PFSK-1 (cell line): ENCODE results near the gene KIF20A.

ENCODE experiments used
- FOXP2 ChIP-seq: optimal IDR thresholded peaks from 2 replicates; pipeline ENCODE3; 2011; ENCODE audit warnings: borderline replicate concordance, control low read depth, inconsistent platforms; ENCODE audit not compliant: insufficient read depth; ENCODE audit errors: extremely low read length, extremely low read depth
- POLR2AphosphoS5 ChIP-seq: IDR thresholded peaks from 2 replicates; pipeline ENCODE4 v1.6.1; 2012; ENCODE audit warnings: low read depth, mild to moderate bottlenecking, control low read depth, low read length, moderate library complexity
- REST ChIP-seq, 2 experiments: IDR thresholded peaks; 2 replicates each; pipeline versions ENCODE4 v1.6.1 to v1.8.0; 2011 to 2012; ENCODE audit warnings: low read depth in 2 of 2, low read length in 2 of 2, control low read depth in 1 of 2, inconsistent platforms in 1 of 2, mild to moderate bottlenecking in 1 of 2, moderate library complexity in 1 of 2; ENCODE audit not compliant: insufficient read depth in 1 of 2
- SIN3A ChIP-seq: IDR thresholded peaks from 2 replicates; pipeline ENCODE4 v1.6.1; 2012; ENCODE audit warnings: mild to moderate bottlenecking, low read length, moderate library complexity, borderline replicate concordance; ENCODE audit not compliant: insufficient read depth
- TAF1 ChIP-seq: IDR thresholded peaks from 2 replicates; pipeline ENCODE4 v1.6.1; 2012; ENCODE audit warnings: low read length, control low read depth, borderline replicate concordance; ENCODE audit not compliant: insufficient read depth

The KIF20A gene

GRCh38 chr5:138233280-138233679 is 54.4 kb downstream of the KIF20A start:
- TF ChIP-seq REST (IDR thresholded peaks at IDR 0.05; ENCODE audit: insufficient read depth in 1 of 2, low read depth in 2 of 2, low read length in 2 of 2) (no peak), FOXP2 (no peak), TAF1 (no peak), SIN3A (no peak), POLR2AphosphoS5 (no peak)

DNA sequence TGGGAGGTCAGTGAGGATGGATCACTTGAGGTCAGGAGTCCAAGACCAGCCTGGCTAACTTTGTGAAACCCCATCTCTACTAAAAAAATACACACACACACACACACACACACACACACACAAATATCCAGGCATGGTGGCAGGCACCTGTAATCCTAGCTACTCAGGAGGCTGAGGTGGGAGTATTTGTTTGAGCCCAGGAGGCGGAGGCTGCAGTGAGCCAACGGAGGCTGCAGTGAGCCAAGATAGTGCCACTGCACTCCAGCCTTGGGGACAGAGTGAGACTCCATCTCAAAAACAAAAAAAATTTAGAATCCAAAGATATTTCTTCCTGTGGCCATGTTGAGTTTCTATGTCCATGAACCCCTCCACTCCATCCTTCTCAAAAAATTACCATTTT is 55.7 kb downstream of the KIF20A start:
- TF ChIP-seq POLR2AphosphoS5 (no peak), TAF1 (no peak), FOXP2 (no peak), SIN3A (no peak), REST (IDR thresholded peaks at IDR 0.05; ENCODE audit: insufficient read depth in 1 of 2, low read depth in 2 of 2, low read length in 2 of 2) (no peak)
